Measurements from ENCODE around the gene IGF2BP2. TPM values are rescaled to one million over a fixed set of nuclear protein-coding genes. Genes with fewer than 3 reads are reported as not detected.

The IGF2BP2 gene
- total and polyA plus RNA-seq, 2 of the 13 experiments (the other 11 are each of a cell fraction or from before 2014, with no cell fraction given): 6.5 to 46.0 TPM

GRCh38 chr3:185721970-185722369 lies 102.9 kb downstream of the IGF2BP2 start:
- Histone ChIP-seq H3K27ac (ENCODE audit: extremely low read length, insufficient read depth, low read length) (no peak overlapping the region), H3K27me3 (ENCODE audit: control insufficient read depth in 1 of 2, insufficient read depth in 2 of 2, low read length in 2 of 2) (no peaks in the 10 kb centered on the region), H3K4me1 (ENCODE audit: insufficient read depth, low read length) (peaks cover 69% of the 10 kb centered on the region), H3K4me2 (ENCODE audit: low read depth, low read length) (no peak overlapping the region), H3K4me3 (replicated peaks in 1 of 3; ENCODE audit: insufficient read depth in 1 of 3, low read depth in 2 of 3, low read length in 3 of 3) (no peak overlapping the region), H3K9ac (ENCODE audit: insufficient read depth, low read depth, low read length) (no peak overlapping the region), H2AFZ (ENCODE audit: low read length) (no peak overlapping the region), H4K20me1 (ENCODE audit: insufficient read depth, low read length) (peaks cover 78% of the 10 kb centered on the region), H3K9me3 (ENCODE audit: low read length) (no peaks in the 10 kb centered on the region), H3K79me2 (ENCODE audit: insufficient read depth, low read length) (peaks cover 93% of the 10 kb centered on the region), H3K36me3 (replicated peaks in 1 of 2; ENCODE audit: control insufficient read depth in 1 of 2, insufficient read depth in 2 of 2, low read length in 2 of 2) (peaks cover 0 to 7% of the 10 kb centered on the region in 2 experiments; a peak in 3 of 5 replicates)
- BruUV-seq (replicated peaks): no TSS peak
- intact Hi-C loops (cut with micrococcal nuclease; ENCODE audit: unreplicated experiment): no loop called here
- ChIA-PET CTCF (ENCODE audit: low intra/inter-chr PET ratio, low total read pairs) (no interaction called here), POLR2A (no interaction called here)
- TF ChIP-seq, protein P1, sequence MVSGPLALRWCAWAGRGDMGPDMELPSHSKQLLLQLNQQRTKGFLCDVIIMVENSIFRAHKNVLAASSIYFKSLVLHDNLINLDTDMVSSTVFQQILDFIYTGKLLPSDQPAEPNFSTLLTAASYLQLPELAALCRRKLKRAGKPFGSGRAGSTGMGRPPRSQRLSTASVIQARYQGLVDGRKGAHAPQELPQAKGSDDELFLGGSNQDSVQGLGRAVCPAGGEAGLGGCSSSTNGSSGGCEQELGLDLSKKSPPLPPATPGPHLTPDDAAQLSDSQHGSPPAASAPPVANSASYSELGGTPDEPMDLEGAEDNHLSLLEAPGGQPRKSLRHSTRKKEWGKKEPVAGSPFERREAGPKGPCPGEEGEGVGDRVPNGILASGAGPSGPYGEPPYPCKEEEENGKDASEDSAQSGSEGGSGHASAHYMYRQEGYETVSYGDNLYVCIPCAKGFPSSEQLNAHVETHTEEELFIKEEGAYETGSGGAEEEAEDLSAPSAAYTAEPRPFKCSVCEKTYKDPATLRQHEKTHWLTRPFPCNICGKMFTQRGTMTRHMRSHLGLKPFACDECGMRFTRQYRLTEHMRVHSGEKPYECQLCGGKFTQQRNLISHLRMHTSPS (CRISPR knock-in tag; IDR thresholded peaks at IDR 0.05; ENCODE audit: low read depth): no peak
- TF ChIP-seq ZBTB7A (CRISPR knock-in tag; IDR thresholded peaks at IDR 0.05) (no peak), ZNF121 (CRISPR knock-in tag; IDR thresholded peaks at IDR 0.05) (peak; percentile 60), ZNF773 (CRISPR knock-in tag; IDR thresholded peaks at IDR 0.05; ENCODE audit: borderline replicate concordance) (no peak)
- DNase-seq (ENCODE audit: low spot score) (no peak), ATAC-seq (no peak), FAIRE-seq (no peak)
- in situ Hi-C loops (cut with HindIII; ENCODE audit: extremely low pct_ligation_motif_present, low pct_unique_long_range_greater_than_20kb): no loop called here
- 97% methylated on average over 3 of the region's 3 CpGs for WGBS (ENCODE audit: low lambda C conversion rate)

- DNase-seq (ENCODE audit: low spot score) (no peak), FAIRE-seq (no peak), ATAC-seq (no peak)
- Histone ChIP-seq H3K4me1 (ENCODE audit: insufficient read depth, low read length) (peaks cover 68% of the 10 kb centered on the region), H3K79me2 (ENCODE audit: insufficient read depth, low read length) (peaks cover 94% of the 10 kb centered on the region), H3K27me3 (ENCODE audit: control insufficient read depth in 1 of 2, insufficient read depth in 2 of 2, low read length in 2 of 2) (no peaks in the 10 kb centered on the region), H3K9me3 (ENCODE audit: low read length) (no peaks in the 10 kb centered on the region), H3K9ac (ENCODE audit: insufficient read depth, low read depth, low read length) (no peak overlapping the region), H3K36me3 (replicated peaks in 1 of 2; ENCODE audit: control insufficient read depth in 1 of 2, insufficient read depth in 2 of 2, low read length in 2 of 2) (peaks cover 0 to 7% of the 10 kb centered on the region in 2 experiments; a peak in 3 of 5 replicates), H3K4me2 (ENCODE audit: low read depth, low read length) (no peak overlapping the region), H4K20me1 (ENCODE audit: insufficient read depth, low read length) (peaks cover 72% of the 10 kb centered on the region), H3K27ac (ENCODE audit: extremely low read length, insufficient read depth, low read length) (no peak overlapping the region), H3K4me3 (replicated peaks in 1 of 3; ENCODE audit: insufficient read depth in 1 of 3, low read depth in 2 of 3, low read length in 3 of 3) (no peak overlapping the region), H2AFZ (ENCODE audit: low read length) (no peak overlapping the region)
- in situ Hi-C loops (cut with HindIII; ENCODE audit: extremely low pct_ligation_motif_present, low pct_unique_long_range_greater_than_20kb): no loop called here
- WGBS (ENCODE audit: low lambda C conversion rate): 98% methylated on average over 9 of the region's 9 CpGs
- POLR2A ChIA-PET: no interaction called here
- CTCF ChIA-PET (ENCODE audit: low intra/inter-chr PET ratio, low total read pairs): no interaction called here
- intact Hi-C loops (cut with micrococcal nuclease; ENCODE audit: unreplicated experiment): no loop called here
- no TSS peak for BruUV-seq (replicated peaks)
- TF ChIP-seq ZNF607 (CRISPR knock-in tag; IDR thresholded peaks at IDR 0.05; ENCODE audit: borderline replicate concordance) (no peak), U2AF2 (IDR thresholded peaks at IDR 0.05; ENCODE audit: low read depth, low read length) (no peak), ZNF136 (CRISPR knock-in tag; IDR thresholded peaks at IDR 0.05; ENCODE audit: low read depth) (no peak), NFATC3 (CRISPR knock-in tag; IDR thresholded peaks at IDR 0.05) (no peak), ZMYM3 (CRISPR knock-in tag; IDR thresholded peaks at IDR 0.05) (no peak), ZBTB37 (CRISPR knock-in tag; IDR thresholded peaks at IDR 0.05) (no peak), HES4 (CRISPR knock-in tag; IDR thresholded peaks at IDR 0.05; ENCODE audit: borderline replicate concordance) (no peak), ZNF296 (CRISPR knock-in tag; conservative IDR thresholded peaks at IDR 0.05) (no peak), ZMYM2 (CRISPR knock-in tag; IDR thresholded peaks at IDR 0.05) (no peak), SIN3B (IDR thresholded peaks at IDR 0.05; ENCODE audit: low read length) (no peak), ETV5 (CRISPR knock-in tag; IDR thresholded peaks at IDR 0.05; ENCODE audit: borderline replicate concordance) (no peak)
Measured at GRCh38 chr3:185720326-185720725, 104.5 kb downstream of the IGF2BP2 start.
